AG09309 (cell line): ENCODE results near the gene CD164L2.

Source experiments
- DNase-seq: peaks from one replicate; pipeline ENCODE4 v3.0.0-alpha.2; 2010; ENCODE audit warnings: low read depth
- H3K4me3 ChIP-seq: 2 replicates; pipeline ENCODE4 v1.5.1; 2011; ENCODE audit warnings: mild to moderate bottlenecking, low read depth, low read length, moderate library complexity; ENCODE audit not compliant: control insufficient read depth
- TF ChIP-seq, protein P1 (sequence below): IDR thresholded peaks from 2 replicates; pipeline ENCODE4 v1.5.1; 2011; ENCODE audit warnings: mild to moderate bottlenecking, low read depth, low read length, inconsistent platforms; ENCODE audit not compliant: insufficient read depth, control insufficient read depth; ENCODE audit errors: missing control alignments

Gene CD164L2

DNA sequence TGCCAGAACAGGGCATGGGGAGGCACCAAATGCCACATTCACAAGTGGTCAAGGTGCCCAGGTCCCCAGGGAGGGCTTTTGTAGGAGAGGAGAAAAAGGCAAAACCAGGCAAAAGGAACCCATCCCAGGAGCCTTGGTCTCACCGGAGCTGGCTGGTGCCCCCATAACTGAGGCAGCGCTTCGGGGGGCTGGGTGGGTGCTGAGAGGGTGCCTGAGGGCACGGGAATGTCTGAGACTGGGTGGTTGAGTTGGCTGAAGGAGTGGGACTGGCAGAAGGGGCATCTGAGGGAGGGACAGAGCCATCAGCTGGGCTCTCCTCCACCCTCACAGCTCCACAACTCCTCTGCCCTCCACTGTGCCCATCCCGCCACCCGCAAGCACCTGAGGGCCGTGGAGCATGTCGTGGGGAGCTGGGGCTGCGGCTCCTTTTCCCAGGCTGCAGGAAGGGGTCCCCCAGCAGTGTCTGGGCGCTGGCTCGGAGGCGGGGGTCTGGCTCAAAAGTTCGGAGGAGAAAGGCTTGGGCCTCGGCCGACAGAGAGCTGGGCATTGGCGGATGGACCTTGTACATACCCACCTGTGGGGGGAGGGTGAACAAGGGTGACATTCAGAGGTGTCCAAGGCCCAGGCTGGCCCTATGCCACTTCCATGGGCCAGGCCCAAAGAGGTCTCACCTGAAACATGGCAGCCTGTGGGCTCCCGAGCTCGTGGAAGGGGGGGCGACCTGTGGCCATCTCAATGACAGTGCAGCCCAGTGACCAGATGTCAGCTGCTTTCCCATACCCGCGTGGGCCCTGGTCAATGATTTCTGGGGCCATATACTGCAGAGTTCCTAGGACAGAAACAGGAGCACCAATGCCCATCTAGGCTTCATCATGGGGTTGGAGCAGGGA lies 24.9 kb downstream of the CD164L2 start:
- DNase-seq: no peak
- TF ChIP-seq, protein P1, sequence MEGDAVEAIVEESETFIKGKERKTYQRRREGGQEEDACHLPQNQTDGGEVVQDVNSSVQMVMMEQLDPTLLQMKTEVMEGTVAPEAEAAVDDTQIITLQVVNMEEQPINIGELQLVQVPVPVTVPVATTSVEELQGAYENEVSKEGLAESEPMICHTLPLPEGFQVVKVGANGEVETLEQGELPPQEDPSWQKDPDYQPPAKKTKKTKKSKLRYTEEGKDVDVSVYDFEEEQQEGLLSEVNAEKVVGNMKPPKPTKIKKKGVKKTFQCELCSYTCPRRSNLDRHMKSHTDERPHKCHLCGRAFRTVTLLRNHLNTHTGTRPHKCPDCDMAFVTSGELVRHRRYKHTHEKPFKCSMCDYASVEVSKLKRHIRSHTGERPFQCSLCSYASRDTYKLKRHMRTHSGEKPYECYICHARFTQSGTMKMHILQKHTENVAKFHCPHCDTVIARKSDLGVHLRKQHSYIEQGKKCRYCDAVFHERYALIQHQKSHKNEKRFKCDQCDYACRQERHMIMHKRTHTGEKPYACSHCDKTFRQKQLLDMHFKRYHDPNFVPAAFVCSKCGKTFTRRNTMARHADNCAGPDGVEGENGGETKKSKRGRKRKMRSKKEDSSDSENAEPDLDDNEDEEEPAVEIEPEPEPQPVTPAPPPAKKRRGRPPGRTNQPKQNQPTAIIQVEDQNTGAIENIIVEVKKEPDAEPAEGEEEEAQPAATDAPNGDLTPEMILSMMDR: no peak
- no peak overlapping the region for H3K4me3 ChIP-seq

- TF ChIP-seq, protein P1: peak; percentile 84
- H3K4me3 ChIP-seq: no peak overlapping the region
- DNase-seq: no peak
Measured at GRCh38 chr1:27357281-27358037, 25.7 kb downstream of the CD164L2 start.

DNA sequence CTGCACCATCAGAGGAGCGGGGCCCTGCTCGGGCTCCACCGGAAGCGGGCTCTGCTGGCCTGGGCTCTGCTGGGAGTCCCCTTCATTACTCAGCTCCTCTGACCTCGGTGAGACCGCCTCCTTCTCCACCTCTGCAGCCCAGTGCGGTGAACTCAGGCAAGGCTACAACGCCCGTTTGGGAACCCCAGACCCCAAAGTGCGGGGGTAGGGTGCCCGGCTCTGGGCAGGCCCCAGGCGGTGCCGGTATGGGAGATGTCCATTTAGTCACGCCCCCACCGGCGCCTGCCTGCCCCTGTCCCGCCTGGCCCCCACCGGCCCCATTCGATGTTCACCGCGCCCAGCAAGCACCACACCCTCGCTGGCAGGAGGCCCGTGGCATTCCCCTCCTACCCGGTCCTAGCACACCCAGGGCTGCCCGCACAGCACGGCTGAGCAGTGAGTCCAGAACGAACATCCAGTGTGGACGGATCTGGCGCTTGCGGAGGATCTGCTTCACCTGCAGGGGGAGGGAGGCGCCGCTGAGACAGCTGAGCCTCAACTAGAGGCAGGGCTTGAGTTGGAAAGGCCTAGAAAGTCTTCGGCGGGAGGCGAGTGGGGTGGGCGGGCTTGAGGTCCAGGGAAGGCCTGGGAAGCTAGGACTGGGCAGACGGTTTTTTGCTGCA lies 26.4 kb downstream of the CD164L2 start:
- TF ChIP-seq, protein P1: no peak
- no peak overlapping the region for H3K4me3 ChIP-seq
- DNase-seq: no peak

DNA sequence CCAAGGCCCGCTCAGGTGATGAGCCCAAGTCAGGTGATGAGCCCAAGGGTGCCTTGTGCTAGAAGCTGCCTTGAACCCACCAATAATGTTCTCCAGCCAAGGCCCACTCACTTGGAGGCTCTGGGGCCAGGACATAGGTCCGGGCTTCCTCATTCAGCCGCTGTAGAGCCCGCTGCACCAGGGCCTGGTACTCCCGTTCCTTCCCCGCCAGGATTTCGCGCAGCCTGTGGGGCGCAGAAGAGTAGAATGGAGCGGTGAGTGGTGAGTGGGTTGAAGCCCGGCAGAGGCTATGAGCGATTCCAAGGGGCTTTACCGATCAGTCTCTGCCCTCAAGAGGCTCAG lies 26.9 kb downstream of the CD164L2 start:
- H3K4me3 ChIP-seq: no peak overlapping the region
- no peak for DNase-seq
- TF ChIP-seq, protein P1: no peak

DNA sequence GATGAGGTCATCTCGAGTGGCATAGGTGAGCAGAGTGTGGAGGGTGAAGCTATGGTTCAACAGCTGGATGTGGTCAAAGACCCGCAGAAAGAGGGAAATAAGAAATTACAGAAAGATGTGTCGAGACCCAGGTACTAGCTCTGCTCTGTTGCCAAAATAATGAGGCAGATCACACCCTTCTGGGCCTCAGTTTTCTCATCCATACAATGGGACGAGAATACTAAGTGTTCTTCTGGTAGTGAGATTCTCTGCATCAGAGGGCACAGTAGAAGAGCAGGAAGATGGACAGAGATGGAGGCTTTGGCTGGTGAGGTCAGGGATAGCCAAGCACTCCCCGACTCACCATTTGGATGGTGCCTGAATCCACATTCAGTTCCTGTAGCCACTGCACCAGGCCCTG lies 27.4 kb downstream of the CD164L2 start:
- TF ChIP-seq, protein P1: no peak
- no peak for DNase-seq
- no peak overlapping the region for H3K4me3 ChIP-seq

DNA sequence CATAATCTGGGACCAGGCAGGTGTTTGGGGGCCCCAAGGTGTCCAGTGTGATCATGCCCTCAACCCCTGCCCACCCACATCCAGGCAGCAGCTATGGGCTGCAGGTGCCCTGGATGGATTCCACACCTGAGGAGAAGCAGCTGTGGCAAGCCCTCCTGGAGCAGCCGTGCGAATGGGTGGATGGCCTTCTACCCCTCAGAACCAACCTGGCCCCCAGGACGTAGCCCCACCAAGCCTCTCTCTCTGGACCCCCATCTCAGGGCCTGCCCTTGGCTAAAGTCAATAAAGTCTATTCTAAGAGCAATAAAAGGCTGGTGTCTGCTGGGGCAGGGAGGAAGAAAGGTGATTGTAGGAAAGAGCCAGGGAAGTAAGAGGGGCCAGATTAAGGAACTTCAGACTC lies 29.5 kb downstream of the CD164L2 start:
- H3K4me3 ChIP-seq: no peak overlapping the region
- TF ChIP-seq, protein P1: no peak
- no peak for DNase-seq
